DMS53 treated with DMSO at 0.1 percent for 48 hours (cell line): ENCODE results near the gene NDUFB7.
"Not testable (repeated sequence)": the region's sequence is repeated elsewhere in the genome, so short reads cannot be mapped to it uniquely, and the experiment has no call there.

Source experiments
- DNase-seq: peaks from one replicate; lab custom pipeline; 2025; ENCODE audit not compliant: unreplicated experiment; lab: John Stamatoyannopoulos, UW

Gene NDUFB7

DNA sequence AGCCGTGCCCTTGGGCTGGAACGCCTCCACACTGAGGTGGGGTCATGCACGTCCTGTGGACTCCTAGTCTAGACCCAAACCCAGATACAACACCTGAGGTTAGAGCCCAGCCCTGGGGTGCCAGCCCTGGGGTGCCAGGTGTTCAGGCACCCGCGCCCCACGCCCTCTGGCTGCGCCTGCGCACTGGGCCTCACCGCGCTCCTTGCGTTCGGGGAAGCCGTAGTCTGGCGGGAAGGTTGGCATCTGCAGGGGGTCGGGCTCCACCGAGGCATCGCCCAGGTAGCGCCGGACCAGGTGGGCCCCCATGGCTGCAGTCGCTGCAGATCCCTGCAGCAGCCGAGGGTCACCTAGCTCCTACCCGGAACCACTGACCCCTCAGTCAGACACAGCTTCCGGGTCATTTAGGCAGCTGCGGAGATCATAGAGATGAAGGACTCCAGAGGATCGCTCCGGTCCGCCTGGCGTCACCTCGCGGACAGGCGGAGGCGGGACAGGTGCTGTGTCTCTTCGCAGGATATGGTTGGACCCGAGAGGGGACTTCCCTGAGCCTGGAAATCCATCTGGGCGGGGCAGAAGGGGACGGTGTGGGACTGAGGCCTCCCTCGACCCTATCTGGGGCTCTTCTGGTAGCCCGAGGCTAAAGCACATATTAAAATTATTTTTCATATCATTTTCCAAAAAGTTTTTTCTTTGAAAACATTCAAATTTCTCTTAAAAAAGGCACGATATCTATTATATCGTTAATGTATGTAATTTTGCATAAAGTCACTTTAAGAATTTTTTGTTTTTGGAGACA lies at the start of gene NDUFB7:
NDUFB7 (minus strand) TSS at position 372 of the 796 bp plus-strand sequence; CDS start at position 306, 66 bp downstream.
- peak; percentile 77 for DNase-seq

DNA sequence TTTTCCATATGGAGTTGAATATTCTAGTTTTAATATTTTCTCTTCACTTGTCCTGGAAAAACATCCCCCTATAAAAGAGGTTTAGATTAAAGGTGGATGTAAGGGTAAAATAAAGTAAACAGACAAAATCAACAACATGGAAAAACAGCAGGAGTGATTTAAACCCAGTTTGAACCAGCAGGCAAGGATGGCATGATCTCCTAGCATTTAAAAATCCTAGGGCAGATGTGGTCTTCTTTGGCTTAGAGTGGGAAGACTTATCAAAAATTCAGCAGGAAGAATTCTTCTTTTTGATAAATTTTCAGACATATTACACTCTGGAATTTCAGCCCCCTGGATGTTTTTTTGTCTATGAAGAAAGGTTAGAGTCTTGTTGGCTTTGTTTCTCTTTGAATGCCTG lies 47.5 kb upstream of the NDUFB7 start:
- DNase-seq: no peak

DNA sequence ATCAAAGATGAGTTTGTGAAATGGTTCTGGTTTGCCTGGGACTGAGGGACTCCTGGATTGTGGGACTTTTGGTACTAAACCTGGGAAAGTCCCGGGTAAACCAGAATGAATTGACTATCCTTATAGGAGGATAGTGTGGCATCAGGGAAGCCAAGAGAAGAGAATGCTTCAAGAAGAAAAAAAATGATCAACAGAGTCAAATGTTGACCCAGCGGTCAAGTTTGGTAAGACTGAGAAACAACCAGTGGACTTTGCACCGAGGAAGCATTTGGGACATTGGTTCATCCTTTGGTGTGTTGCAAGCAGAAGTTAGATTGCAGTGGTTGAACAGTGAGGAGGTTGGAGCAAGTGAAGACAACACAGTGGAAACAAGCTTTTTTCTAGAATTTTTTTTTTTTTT lies 44.5 kb upstream of the NDUFB7 start:
- no peak for DNase-seq

DNA sequence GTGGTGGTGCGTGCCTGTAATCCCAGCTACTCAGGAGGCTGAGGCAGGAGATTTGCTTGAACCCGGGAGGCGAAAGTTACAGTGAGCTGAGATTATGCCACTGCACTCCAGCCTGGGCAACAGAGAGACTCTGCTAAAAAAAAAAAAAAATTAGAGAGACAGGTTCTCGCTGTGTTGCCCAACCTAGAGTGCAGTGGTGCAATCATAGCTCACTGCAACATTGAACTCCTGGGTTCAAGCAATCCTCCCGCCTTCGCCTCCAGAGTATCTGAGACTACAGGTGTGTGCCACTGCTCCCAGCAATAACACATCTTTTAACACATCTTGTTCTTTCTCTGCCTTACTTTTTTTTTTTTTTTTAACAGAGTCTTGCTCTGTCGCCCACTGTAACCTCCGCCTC lies 43.8 kb upstream of the NDUFB7 start:
- DNase-seq: no peak

DNA sequence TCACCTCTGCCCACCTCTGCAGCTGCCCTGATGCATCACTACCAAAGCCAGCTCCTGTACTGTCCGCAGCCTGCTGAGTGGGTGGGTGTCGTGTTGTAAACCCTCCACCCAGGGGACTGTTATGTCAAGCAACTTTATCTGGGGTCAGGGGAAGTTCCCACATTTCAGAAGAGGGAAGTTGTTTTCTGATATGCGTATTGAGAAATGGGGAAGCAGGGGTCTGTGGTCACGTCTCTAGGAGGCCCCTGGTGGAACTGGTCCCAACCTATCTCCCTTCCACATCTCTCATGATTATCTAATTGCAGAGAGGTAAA lies 42.2 kb upstream of the NDUFB7 start:
- DNase-seq: no peak

DNA sequence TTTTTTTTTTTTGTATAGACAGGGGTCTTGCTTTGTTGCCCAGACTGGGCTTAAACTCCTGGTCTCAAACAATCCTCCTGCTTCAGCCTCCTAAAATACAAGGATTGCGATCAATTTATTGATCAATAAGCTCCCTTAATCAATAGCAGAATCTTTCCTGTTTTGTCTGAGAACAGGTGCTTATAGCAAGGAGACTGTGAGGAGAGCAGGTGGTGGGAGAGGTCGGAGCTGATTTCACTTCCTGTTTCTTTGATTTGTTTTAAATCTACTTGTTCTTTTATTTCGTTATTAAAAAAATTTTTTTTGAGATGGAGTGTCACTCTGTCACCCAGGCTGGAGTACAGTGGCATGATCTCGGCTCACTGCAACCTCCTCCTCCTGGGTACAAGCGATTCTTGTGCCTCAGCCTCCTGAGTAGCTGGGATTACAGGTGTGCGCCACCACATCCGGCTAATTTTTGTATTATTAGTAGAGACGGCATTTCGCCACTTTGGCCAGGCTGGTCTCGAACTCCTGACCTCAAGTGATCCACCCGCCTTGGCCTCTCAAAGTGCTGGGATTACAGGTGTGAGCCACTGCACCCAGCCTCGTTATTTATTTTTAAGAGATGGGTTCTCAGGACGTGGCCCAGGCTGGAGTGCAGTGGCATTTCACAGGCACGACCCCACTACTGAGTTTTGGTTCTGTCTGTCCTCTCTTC lies 41.7 kb upstream of the NDUFB7 start:
- DNase-seq: not testable (repeated sequence)

DNA sequence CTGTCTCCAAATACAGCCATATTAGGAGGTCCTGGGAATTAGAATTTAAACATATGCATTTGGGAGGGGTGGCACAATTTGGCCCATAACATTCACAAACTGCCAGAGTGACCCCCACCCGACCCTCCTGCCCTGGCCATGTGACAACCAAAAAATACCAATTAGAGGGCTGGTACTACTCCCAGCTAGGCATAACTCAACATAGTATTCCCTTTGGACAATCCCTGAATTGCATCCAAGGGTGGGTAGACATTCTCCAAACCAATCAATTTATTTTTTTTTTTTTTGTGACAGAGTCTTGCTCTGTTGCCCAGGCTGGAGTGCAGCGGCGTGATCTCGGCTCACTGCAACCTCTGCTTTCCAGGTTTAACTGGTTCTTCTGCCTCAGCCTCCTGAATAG lies 40.8 kb upstream of the NDUFB7 start:
- no peak for DNase-seq

DNA sequence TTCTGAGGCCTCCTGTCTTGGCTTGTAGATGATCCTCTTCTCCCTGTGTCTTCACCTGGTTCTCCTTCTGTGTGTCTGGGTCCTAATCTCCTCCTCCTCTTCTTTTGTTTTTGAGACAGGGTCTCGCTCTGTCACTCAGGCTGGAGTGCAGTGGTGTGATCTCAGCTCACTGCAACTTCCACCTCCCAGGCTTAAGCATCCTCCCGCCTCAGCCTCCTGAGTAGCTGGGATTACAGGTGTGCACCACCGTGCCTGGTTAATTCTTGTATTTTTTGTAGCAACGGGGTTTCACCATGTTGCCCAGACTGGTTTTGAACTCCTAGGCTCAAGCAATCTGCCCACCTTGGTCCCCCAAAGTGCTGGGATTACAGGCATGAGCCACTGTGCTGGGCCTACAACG lies 40.4 kb upstream of the NDUFB7 start:
- DNase-seq: not testable (repeated sequence)

DNA sequence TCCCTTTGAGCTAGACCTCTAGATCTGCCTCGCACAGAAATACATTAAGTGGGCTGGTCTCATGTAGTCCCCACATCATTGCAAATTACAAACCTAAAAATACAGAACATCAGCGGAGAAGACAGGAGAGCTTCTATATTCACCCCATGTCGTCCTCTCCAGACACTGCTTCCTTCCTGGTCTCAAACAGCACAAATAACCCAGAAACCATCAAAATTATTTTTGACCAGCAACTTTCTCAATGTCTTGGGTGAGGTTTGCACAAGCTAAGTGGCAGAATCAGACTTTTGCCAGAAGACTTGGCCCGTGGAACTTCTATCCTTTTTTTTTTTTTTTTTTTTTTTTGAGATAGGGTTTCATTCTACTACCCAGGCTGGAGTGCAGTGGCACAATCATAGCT lies 39.2 kb upstream of the NDUFB7 start:
- DNase-seq: no peak

DNA sequence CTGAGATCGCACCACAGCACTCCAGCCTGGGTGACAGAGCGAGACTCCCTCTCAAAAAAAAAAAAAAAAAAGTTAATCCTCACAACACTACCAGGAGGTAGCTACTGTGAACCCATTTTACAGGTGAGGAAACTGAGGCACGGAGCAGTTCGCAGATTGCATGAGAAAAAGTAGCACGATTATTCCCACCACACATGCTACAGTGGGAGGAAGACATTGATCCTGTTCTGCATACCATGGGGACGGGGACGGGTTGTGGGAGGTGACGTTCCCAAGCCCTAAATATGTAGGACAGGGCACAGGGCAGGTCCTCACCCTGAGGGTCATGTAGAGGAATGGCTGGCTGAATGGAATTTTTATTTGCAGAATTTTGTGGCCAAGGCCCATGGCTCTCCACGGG lies 34.8 kb upstream of the NDUFB7 start:
- DNase-seq: no peak

DNA sequence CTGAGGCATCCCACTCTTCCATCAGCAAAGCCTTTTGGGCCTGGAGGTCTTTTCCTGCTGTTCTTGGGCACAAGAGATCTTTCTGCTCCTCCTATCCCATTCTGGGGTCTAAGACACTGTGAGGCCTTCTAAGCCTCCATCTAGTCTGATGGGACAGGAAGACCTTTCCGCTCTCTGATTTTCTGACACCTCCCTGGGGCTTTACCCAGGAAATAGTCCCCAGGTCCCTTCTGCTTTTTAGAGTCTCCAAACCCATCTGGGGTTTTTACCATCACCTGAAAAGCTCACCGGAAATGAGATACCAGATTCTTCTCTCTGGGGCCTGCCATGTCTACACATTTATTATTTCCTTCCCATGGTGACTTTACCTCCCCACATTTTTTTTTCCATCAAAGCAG lies 32.1 kb upstream of the NDUFB7 start:
- no peak for DNase-seq

DNA sequence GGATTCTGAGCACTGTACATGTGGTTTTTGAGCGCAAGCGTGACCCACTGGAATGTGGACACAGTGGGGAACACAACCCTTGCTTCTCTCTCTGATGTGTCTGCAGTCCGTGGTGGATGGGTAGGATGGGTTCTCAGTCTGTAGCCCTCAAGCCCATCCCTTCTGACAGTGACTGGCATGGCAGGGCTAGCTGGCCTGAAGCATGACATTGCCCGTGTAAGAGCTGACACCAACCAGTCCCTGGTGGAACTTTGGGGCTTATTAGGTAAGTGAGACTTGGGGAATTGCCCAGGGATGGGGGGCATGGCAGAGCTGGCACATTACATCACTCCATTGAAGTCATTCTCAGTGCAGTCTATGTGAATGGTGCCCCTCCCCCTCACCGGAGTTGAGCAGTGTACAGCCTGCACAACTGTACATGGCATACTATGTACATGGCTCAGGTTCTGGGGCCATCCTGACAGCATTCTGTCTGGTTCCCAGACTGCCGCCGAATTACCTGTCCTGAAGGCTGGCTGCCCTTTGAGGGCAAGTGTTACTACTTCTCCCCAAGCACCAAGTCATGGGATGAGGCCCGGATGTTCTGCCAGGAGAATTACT lies 27.8 kb upstream of the NDUFB7 start:
- DNase-seq: no peak

DNA sequence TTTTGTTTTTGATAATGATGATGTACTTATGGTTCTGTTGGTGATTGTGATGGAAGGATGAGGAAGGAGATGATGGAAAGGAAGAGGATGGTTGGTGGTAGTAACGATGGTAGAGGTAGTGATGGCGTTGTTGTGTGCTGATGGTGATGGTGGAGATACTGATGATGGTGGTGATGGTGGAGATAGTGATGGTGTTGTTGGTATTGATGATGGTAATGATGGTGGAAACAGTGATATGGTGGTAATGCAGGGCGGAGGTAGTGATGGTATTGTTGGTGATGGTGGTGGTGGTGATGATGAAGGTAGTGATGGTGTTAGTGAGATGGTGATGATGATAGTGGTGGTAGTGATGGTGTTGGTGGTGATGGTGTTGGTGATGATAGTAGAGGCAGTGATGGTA lies 23.7 kb upstream of the NDUFB7 start:
- no peak for DNase-seq

DNA sequence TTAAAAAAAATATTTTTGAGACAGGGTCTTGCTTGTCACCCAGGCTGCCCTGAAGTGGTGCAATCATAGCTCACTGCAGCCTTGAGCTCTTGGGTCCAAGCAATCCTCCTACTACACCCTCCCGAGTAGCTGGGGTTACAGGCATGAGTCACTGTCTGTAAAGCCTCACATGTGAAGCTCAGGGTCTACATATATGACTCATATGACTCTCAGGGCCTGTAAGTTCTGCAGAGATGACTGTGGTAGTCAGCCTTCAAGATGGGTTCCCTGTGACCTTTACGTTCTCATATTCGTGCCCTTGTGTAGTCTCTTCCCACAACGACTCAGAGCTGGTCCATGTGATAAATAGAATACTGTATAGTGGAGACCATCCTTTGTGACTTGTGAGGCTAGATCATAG lies 17.6 kb upstream of the NDUFB7 start:
- not testable (repeated sequence) for DNase-seq

DNA sequence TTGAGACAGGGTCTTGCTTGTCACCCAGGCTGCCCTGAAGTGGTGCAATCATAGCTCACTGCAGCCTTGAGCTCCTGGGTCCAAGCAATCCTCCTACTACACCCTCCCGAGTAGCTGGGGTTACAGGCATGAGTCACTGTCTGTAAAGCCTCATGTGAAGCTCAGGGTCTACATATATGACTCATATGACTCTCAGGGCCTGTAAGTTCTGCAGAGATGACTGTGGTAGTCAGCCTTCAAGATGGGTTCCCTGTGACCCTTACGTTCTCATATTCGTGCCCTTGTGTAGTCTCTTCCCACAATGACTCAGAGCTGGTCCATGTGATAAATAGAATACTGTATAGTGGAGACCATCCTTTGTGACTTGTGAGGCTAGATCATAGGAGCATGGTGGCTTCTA lies 13.3 kb upstream of the NDUFB7 start:
- not testable (repeated sequence) for DNase-seq

DNA sequence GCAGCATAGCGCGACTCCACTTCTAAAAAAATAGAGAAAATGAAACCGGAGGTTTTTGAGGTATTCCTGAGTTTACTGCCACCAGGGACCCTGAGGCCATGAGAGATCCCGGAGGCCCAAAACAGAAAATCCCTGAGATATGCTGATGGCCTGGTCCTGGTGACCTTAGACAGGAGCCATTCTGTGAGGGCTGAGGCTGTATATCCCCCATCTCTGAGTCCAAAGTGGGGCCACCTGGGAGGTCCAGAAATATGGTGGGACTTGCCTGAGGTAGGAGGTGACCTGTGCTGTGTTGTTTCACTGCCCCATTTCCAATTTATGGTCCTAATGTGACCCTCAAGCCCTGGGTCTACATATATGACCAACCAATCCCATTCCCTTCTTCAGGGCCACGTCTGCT lies 12.5 kb upstream of the NDUFB7 start:
- not testable (repeated sequence) for DNase-seq

DNA sequence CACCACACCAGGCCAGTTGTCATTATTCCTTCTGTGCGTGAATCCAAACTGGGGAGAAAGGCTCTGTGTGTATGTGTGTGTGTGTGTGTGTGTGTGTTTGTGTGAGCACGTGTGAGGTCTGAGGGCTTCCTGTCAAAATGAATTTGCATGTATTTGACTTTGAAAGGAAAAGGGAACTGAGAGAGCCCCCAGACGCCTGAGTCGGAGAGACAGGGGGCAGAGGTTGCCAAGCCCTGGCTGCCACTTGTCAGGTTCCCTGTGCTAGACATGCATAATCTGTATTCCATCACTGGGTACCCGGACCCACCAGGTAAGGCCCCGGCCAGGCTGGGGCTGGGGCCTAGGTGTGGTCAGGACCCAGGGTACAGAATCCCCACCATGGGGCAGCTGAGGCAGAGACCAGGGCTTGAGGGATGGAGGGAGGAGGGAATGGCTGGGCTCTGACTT lies 11.1 kb upstream of the NDUFB7 start, which contains the start of gene CLEC17A:
CLEC17A (plus strand) TSS at position 191 of the 447 bp plus-strand sequence; CDS start at position 268, 77 bp downstream.
- DNase-seq: no peak

DNA sequence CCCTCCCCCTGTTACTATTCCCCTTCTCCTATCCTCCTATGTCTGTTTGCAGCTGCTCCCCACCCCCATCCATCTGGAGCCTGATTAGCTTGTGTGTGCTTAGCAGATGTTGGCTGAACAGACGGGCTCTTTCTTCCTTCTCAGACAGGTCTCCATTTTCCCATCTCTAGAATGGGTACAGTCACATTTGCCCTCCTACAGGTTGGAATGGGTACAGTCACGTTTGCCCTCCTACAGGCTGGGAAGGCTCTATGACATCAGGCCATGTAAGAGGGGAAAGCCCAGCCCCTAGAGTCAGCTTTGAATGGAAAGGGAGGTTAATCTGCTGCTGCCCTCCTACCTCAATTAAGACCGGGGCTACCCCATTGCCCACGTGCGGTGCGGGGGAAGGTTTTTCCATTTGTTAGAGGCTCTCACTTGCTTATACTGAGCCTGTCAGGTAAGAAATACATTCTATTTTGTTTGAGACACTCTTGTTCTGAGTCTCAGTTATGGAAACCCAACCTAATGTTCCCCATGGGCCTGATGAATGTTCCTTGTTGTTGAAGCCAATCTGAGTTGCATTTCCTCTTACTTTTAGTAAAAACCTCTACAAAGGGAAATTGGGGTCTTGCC lies 8.9 kb upstream of the NDUFB7 start:
- no peak for DNase-seq

DNA sequence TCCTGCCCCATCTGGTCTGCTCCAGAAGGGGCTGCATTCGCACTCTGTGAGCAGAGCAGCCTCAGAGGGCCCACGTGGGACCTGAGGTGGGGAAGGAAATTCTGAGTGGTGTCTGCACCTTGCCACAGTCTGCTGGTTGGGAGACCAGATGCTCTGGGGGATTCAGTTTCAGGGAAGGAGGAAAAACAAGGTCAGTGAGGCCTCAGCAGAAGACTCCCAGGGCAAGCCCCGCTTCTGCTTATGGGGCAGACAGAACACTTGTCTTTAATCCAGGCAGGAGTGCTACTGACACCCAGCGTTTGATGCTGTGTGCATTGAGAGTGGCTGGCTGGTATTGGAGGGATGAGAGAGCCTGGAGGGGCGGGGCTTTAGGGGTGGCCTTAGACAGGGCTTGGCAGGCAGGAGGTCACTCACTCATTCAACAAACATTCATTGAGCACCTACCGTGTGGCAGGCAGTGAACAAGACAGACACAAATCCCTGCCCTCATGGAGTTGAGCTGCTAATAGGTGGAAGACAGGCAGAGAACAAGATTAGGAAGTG lies 6.1 kb upstream of the NDUFB7 start:
- no peak for DNase-seq

DNA sequence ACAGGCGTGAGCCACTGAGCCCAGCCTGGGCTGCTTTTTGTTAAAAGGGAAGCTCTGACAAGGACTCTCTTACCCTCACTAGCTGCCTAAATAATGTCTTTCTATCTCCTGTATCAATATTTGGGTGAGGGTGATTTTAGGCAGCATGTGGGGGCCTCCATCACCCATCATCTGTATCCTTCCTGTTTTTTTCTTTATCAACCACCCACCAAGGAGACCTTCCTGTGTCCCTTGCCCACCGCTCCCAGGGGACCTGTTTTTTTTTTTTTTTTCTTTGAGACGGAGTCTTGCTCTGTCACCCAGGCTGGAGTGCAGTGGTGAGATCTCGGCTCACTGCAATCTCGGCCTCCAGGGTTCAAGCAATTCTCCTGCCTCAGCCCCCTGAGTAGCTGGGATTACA lies 5.4 kb upstream of the NDUFB7 start:
- no peak for DNase-seq

DNA sequence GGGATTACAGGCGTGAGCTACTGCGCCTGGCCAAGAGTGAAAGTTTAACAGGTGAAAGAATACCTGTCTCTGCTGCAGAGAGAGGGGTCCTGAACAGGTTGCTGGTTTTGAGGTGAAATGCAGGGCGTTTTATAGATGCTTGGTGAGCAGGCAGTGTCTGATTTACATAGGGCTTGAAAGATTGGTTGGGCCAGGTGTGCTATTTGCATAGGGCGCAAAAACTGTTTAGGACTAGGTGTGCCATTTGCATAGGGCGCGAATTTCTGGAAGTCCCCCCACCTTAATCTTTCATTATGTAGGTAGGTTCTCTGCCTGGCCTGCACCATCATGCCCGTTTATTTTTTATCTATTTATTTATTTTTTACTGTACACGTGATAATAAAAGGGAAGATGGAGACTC lies 4.5 kb upstream of the NDUFB7 start:
- no peak for DNase-seq
